ENCODE data around the gene FAAP100.
"Not testable (repeated sequence)": the region's sequence is repeated elsewhere in the genome, so short reads cannot be mapped to it uniquely, and the experiment has no call there.

FAAP100 gene

DNA sequence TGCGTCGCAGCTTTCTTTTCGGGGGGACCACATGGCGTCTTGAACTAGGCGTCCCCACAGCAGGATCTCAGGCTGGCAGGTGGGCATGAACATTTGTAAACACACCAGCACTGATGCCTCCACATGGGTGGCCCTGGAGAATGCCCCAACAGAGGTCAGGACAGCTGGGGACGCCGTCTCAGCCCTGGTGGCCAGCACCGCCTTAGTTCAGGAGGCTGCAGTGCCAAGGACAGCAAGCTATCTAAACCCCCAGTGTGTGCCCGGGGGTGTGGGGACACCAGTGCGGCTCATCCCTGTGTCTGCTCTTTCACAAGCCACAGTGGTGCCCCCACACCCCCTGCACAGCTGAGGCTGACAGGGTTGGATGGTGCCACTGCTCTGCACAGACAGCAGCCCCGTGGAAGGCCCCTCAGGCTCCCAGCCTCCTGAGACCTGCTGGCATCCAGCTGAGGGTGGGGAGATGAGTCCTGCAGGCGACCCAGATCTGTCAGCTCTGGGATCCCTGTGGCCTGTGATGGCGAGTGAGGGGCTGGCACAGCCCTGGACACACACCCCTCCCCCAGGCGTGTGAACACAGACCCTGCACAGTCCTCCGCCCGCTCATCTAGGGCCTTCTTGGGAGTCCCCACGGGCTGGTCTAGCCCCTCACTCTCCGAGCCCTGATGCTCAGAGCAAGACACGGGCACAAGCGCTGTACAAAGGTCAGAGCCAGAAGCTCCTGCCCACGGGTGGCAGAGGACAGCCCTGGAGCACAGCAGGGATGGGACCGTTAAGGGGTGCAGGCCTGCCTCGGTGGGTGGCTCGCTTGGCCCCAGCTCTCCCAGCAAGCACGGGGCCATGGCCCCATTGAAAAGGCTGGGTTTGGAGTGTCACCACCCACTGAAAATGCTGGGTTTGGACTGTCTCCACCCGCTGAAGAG lies 13.2 kb downstream of the FAAP100 start:
- no peak for DNase-seq (ENCODE audit: low read depth)

DNA sequence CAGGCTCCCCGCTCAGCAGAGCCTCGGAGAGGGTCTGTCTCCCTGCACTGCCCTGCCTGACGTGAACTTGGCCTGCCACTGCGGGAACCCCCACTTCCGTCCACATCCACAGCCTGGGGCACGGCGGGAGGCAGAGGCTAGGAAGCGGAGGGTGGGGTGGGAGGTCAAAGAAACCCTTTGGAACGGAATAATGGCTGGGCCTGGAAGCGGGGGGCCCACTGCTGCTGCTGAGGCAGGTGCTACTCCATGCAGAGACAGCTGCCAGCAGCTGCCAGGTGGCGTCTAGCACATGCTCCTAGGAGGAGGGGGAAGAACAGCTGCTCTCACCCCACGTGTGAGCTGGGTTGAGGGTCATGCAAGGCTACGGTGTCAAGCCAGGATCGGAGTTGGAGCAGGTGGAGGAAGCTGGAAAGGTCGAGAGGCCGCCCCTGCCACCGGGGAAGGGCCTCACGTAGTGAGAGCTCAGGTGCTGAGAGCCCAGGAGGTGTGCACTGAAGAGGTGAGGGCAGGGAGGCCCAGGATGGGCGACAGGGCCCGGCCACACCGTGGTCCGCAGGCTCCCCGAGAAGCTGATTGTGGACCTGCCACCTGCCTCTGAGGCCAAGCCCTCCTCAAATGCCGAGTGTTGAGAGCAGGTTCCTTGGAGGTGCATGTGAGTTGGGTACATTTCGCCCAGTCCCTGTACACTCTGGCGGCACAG lies 14.1 kb downstream of the FAAP100 start:
- no peak for DNase-seq (ENCODE audit: low read depth)

DNA sequence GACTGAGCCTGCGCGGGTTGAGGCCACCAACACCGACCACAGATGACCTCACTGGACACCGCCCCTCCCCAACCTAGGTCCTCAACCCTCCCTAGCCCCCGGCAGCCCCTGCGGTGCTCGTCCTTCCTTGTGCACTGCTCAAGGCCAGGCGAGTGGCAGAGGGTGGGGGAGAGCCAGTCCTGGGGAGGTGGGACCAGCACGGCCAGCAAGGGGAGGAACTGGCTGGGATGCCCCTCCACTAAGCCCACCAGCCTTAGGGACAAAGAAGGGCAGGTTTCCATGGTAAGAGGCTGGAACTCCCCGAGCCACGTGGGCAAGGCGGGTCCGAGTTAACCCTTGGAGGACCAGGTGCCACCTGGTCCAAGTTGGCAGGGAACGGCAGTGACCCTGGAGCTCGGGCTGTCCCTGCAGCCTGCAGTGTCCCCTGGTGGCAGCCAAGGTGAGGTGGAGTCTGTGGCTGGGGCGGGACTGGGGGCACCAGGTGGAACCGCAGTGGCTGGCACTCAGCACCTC lies 14.8 kb downstream of the FAAP100 start:
- DNase-seq (ENCODE audit: low read depth), result peak; percentile 46

DNA sequence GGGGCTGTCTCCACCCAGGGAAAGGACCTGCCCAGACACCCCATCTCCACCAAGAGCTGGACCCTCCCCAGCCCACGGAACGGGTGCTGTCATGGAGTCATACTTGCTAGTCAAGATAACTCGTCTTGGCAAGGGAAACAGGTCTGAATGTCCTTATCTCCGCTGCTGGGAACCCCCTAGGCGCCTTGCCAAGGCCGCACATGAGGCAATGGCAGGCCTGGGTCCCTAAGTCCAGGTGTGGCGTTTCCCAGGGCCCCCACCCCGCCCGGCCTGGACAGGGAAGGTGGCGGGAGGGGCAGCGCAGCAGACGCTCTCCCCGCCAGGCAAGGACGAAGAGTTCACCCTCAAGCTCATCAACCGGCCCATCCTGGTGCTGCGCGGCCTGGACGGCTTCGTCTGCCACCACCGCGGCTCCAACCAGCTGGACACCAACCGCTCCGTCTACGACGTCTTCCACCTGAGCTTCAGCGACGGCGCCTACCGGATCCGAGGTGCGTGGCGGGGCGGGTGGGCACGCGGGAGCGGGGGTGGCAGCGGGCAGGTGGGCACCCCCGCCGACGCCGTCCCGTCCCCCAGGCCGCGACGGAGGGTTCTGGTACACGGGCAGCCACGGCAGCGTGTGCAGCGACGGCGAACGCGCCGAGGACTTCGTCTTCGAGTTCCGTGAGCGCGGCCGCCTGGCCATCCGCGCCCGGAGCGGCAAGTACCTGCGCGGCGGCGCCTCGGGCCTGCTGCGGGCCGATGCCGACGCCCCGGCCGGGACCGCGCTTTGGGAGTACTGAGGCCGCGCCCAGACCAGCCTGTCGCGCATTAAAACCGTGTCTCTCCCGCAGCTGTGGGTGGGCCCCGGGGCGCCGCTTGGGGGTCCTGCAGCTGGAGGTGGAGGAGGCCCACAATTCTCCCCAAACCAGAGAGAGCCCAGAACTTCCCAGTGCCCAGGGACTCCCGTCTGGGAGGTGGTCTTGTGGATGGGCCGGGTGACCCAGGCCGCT lies 15.6 kb downstream of the FAAP100 start:
- DNase-seq (ENCODE audit: low read depth), result no peak

DNA sequence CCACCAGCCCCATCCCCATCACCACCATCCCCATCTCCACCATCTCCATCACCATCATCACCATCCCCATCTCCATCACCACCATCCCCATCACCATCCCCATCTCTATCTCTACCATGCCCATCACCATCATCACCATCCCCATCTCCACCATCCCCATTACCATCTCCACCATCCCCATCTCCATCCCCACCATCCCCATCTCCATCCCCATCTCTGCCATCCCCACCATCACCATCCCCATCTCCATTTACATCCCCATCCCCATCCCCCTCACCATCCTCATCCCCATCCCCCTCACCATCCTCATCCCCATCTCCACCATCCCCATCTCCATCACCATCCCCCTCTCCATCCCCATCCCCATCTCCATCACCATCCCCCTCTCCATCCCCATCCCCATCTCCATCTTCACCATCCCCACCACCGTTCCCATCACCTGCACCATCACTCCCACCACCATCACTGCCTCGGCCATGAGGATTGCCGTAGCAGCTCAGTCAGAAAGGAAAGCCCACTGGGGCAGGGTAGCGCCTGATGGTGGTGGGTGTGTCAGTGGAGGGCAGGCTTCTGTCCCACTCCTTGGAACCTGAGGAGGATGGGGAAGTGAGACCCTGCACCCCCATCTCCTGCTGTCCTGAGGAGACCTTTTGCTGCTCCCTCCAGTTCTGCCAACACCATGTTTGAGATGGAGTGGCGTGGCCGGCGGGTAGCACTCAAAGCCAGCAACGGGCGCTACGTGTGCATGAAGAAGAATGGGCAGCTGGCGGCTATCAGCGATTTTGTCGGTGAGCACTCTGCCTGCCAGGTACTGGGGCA lies 16.5 kb downstream of the FAAP100 start:
- DNase-seq (ENCODE audit: low read depth), result no peak

DNA sequence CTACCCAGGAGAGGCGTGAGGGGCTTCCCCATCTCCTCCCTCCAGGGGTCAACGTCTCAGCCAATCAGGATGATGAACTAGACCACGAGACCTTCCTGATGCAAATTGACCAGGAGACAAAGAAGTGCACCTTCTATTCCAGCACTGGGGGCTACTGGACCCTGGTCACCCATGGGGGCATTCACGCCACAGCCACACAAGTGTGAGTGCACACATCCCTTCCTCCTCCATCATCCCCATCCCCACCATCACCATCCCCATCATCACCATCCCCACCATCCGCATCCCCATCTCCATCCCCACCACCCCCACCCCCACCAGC lies 17.2 kb downstream of the FAAP100 start:
- no peak for DNase-seq (ENCODE audit: low read depth)

DNA sequence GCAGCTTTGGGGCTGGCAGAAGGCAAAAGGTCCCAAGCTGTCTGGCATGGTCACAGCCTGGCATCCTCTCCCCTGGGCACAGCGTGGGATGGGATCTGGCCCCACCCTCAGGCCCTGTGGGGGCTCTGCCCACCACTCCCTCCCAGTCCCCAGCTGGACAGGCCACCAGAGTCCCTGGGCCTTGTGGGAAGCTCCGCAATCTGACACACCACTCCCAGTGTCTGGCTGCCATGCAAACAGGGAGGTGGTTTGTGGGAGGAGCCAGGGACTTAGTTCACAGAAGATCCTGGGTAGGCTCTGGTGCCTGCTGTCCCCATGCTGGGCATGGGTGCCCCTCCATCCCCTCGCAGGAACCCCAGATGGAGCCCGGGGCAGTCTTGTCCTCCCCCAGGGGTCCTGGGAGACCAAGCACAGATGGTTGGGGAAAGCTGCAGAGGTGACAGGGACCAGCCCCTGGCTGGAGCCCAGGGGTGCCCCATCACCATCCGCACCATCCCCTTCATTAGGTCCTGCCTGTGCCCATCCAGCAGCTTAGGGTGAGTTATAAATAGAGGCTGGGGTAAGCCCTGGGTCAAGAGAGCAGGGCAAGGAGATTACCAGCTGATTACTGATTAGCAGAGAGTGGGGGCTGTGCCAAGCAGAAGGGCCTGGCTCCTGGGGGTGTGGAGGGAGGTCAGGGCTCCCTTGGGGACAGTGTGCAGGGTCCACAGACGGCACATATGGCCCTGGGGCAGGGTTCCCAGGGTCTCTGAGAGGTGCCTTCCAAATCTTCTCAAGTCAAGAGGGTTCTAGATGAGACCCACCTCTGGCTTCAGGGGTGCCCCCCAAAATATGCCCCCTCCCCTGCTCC lies 17.8 kb downstream of the FAAP100 start:
- peak; percentile 39 for DNase-seq (ENCODE audit: low read depth)

DNA sequence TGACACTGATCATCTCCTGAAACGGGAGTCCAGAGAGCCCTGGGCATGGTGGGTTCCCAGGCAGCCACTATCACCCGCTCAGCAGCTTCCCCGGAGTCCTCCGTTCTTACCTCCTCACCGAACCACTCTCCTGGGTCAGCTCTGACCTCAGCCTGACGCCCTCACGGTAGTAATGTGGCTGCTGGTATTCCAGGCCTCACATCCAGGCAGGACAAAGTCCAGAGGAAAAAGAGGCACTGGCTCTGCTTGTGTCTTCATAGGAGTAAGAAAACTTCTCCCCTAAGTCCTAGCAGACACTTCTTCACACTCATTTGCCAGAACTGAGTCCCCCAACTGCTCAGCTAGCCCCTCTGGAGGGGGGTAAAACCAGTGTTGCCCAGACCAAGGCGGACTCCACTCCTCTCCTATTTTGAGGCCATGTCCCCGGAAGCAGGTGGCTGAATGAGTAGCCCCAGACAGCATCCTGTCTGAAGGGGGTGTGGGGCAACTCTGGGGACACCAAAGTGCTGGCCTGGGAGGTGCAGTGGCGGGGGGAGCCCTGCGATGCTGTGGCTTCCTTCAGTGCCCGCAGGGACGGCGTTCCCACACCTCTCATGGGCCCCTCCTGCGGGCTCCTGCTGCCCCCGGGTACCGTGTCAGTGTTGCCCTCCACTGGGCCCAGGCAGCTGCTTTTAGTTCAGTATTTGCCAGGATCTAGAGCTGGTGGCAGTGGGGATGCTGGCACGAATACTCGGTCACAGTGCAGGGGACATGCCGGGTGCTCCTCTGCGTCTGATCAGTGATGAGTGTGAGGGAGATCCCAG lies 18.6 kb downstream of the FAAP100 start:
- no peak for DNase-seq (ENCODE audit: low read depth)

DNA sequence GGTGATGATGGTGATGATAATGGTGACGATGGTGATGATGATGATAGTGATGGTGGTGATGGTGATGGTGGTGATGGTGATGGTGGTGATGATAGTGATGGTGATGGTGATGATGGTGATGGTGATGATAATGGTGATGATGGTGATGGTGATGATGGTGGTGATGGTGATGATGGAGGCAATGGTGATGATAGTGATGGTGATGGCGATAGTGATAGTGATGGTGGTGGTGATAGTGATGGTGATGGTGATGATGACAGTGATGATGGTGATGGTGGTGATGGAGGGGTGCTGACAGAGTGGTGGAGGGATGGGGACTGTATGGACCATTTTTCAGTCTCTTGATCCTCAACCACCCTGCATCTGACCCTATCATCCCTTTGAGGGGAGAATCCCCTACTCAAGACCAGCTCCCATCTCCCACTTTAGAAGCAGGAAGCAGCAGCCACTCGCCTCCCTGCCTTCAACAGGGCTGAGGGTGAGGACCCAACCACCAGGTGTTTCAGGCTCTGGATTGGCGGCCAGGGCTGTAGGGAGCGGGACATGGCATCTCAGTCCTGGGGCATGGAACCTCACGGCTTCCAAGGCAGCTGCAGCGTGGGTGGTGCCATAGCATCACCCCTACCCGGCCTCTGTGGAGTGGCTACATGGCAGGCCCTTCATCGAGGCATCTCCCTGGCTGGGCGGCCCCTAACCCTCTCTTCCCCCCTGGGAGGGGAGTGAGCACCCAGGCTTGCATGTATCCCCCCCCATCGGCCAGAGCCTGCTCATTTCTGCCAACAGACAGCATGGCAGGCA lies 19.5 kb downstream of the FAAP100 start:
- no peak for DNase-seq (ENCODE audit: low read depth)

DNA sequence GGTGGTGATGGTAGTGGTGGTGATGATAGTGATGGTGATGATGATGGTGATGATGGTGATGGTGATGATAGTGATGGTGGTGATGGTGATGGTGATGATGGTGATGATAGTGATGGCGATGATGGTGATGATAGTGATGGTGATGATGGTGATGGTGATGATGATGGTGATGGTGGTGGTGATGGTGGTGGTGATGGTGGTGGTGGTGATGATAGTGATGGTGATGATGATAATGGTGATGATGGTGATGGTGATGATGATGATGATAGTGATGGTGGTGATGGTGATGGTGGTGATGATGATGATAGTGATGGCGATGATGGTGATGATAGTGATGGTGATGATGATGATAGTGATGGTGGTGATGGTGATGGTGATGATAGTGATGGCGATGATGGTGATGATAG lies 20.2 kb downstream of the FAAP100 start:
- not testable (repeated sequence) for DNase-seq (ENCODE audit: low read depth)

DNA sequence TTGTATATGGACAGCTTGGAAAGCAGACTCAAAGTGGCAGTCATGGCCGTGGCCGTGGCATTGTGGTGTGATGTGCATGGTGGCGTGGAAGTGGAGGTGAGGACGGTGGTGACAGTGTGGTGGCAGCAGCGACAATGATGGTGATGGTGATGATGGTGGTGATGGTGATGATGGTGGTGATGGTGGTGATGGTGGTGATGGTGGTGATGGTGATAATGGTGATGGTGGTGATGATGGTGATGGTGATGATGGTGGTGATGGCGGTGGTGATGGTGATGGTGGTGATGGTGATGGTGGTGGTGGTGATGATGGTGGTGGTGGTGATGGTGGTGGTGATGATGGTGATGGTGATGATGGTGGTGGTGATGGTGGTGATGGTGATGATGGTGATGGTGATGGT lies 21.1 kb downstream of the FAAP100 start:
- DNase-seq (ENCODE audit: low read depth), result not testable (repeated sequence)

DNA sequence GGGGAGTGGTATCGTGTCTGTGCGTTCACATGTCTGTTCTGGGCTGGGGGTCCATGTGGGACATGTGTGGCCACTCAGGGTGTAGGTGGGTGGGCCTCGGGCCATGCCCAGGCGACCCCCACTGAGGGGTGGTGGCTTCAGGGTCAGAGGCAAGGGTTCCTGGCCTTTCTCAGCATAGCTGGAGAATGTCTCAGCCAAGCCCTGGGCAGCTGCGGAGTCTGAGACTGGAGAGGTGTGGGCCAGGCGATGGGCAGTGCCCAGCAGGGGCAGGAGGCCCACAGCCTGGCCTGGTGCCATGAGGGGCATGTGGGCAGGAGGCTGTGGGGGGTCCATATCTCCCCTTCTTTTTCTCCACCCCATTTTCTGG lies 22.7 kb downstream of the FAAP100 start:
- DNase-seq (ENCODE audit: low read depth), result no peak

DNA sequence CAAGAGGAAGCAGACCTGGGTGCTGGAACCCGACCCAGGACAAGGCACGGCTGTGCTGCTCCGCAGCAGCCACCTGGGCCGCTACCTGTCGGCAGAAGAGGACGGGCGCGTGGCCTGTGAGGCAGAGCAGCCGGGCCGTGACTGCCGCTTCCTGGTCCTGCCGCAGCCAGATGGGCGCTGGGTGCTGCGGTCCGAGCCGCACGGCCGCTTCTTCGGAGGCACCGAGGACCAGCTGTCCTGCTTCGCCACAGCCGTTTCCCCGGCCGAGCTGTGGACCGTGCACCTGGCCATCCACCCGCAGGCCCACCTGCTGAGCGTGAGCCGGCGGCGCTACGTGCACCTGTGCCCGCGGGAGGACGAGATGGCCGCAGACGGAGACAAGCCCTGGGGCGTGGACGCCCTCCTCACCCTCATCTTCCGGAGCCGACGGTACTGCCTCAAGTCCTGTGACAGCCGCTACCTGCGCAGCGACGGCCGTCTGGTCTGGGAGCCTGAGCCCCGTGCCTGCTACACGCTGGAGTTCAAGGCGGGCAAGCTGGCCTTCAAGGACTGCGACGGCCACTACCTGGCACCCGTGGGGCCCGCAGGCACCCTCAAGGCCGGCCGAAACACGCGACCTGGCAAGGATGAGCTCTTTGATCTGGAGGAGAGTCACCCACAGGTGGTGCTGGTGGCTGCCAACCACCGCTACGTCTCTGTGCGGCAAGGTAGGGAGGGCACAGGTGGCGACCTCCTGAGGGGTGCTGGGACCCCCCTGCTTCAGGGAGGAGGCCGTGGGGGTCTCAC lies 23.3 kb downstream of the FAAP100 start:
- DNase-seq (ENCODE audit: low read depth), result no peak

DNA sequence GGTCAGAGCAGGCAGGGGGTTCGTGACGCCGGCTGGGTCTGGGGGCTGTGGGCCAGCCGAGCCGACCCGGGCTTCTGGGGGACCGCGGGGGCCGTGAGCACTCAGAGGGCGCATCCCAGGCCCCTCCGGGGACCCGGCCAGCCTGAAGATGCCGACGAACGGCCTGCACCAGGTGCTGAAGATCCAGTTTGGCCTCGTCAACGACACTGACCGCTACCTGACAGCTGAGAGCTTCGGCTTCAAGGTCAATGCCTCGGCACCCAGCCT lies 23.8 kb downstream of the FAAP100 start:
- DNase-seq (ENCODE audit: low read depth), result no peak

DNA sequence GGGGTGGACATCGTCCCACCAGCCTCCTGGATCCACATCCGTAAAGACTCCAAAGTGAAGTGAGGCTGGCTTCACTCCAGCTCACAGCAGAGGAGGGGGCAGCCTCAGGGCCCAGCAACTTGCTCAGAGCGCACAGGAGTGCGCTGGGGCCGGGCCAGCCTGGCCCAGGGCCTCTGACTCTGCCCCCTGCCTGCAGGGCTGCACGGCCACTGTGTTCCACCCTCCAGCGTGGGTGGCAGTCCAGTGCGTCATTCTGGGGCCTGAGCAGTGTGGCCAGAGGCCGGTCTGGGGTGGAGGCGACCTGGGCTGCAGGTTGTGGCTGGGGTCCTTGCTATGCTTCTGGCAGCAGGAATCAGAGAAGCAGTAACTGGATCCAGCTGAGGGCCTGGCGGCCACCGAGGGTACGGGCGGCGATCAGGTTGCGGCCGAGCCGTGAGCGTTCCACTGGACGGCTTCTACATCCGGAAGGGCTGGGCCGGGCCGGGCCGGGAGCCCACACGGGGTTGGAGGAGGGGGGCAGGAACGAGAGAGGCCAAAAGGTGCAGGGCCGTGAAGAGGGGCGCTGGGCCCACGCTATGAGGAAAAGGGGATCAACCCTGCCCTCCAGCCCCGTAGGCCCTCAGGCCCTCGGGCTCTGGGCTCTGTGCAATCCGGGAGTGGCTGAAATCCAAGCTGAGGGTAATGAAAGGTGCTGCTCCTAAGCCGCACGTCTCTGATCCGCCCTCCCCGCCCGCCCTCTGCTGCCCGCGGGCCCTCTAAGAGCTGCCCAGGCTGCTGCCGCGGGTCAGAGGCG lies 24.4 kb downstream of the FAAP100 start, which contains the start of gene FSCN2:
Gene FSCN2, plus strand, starts transcription at position 787 of the 793 bp plus-strand sequence. CDS start 155 bp downstream, outside the sequence.
- peak; percentile 57 for DNase-seq (ENCODE audit: low read depth)

DNA sequence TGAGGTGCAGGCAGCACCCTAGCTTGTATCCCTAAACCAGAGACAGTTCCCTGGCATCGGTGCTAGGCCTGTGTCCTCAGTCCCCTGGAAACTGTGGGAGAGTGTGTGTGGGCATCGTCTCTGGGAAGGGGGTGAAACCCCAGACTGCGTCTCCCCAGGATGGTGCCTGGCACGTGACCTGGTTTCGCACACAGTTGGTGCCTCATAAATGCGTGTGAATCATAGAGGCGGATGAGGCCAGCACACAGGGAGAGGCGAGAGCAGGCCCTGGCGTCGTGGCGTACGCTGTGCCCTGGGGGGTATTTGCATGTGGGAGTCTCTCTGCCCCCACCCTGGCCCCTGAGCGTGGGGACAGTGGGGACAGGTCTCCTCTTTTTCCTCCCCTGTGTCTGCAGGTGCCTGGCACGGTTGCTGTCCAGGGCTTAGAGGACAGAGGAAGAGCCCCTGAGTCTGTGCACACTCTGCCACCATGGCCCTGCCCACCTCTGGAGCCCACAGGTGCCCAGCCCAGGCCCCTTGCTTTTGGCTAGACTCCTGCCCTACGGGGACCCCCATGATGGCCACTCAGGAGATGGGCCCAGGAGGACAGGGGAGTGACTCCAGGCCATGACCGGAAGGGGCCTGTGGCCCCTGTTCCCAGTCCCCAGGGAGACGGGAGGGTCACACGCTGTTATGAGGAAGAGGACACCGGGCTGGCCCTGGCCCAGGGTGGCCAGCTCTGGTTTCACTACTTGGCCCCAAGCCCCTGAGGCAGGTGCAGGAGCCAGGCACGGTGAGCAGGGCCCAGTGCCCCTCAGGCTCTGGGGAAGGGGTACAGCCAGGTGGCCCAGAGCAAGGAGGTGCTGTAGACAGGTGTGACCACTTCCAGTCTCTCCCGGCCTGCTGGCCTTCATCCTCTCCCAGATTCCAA lies 25.2 kb downstream of the FAAP100 start:
- DNase-seq (ENCODE audit: low read depth), result no peak

Measured in ELR (cell line).